Measurements from ENCODE around the gene VTI1A.

The VTI1A gene

DNA sequence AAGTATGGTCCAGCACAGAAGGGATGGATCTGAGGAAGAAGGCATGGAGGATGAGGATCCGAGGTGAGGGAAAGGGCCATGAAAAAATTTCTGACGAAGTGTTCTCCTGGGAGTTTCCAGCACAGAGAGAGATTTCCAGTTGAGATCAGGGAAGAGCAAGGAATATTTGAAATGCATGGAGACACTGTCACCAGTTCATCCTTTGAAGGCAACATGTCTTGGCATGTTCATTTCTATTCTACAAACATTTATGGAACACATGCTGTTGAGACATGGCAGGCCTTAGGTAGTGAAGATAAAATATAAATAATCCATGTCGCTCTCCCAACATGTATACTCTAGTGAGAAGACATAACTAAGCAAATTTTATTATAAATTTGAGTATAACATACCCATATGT lies 269.1 kb downstream of the VTI1A start:
- TF ChIP-seq, protein P1, sequence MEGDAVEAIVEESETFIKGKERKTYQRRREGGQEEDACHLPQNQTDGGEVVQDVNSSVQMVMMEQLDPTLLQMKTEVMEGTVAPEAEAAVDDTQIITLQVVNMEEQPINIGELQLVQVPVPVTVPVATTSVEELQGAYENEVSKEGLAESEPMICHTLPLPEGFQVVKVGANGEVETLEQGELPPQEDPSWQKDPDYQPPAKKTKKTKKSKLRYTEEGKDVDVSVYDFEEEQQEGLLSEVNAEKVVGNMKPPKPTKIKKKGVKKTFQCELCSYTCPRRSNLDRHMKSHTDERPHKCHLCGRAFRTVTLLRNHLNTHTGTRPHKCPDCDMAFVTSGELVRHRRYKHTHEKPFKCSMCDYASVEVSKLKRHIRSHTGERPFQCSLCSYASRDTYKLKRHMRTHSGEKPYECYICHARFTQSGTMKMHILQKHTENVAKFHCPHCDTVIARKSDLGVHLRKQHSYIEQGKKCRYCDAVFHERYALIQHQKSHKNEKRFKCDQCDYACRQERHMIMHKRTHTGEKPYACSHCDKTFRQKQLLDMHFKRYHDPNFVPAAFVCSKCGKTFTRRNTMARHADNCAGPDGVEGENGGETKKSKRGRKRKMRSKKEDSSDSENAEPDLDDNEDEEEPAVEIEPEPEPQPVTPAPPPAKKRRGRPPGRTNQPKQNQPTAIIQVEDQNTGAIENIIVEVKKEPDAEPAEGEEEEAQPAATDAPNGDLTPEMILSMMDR (IDR thresholded peaks at IDR 0.05; ENCODE audit: control insufficient read depth, insufficient read depth, low read depth, low read length, missing control alignments), result no peak
- no peak overlapping the region for H3K4me3 ChIP-seq (ENCODE audit: control insufficient read depth, low read depth, low read length)
- no peak for DNase-seq (ENCODE audit: low read depth)

- TF ChIP-seq, protein P1 (IDR thresholded peaks at IDR 0.05; ENCODE audit: control insufficient read depth, insufficient read depth, low read depth, low read length, missing control alignments), result no peak
- DNase-seq (ENCODE audit: low read depth), result no peak
- no peak overlapping the region for H3K4me3 ChIP-seq (ENCODE audit: control insufficient read depth, low read depth, low read length)
Observed at GRCh38 chr10:112716924-112717413, 270.0 kb downstream of the VTI1A start.

- no peak overlapping the region for H3K4me3 ChIP-seq (ENCODE audit: control insufficient read depth, low read depth, low read length)
- DNase-seq (ENCODE audit: low read depth), result no peak
- TF ChIP-seq, protein P1 (IDR thresholded peaks at IDR 0.05; ENCODE audit: control insufficient read depth, insufficient read depth, low read depth, low read length, missing control alignments), result no peak
Observed at GRCh38 chr10:112720178-112720577, 273.2 kb downstream of the VTI1A start.

- no peak for DNase-seq (ENCODE audit: low read depth)
- H3K4me3 ChIP-seq (ENCODE audit: control insufficient read depth, low read depth, low read length), result no peak overlapping the region
- TF ChIP-seq, protein P1 (IDR thresholded peaks at IDR 0.05; ENCODE audit: control insufficient read depth, insufficient read depth, low read depth, low read length, missing control alignments), result peak; percentile 71
Observed at GRCh38 chr10:112721080-112721698, 274.2 kb downstream of the VTI1A start.

- H3K4me3 ChIP-seq (ENCODE audit: control insufficient read depth, low read depth, low read length), result no peak overlapping the region
- no peak for DNase-seq (ENCODE audit: low read depth)
- TF ChIP-seq, protein P1 (IDR thresholded peaks at IDR 0.05; ENCODE audit: control insufficient read depth, insufficient read depth, low read depth, low read length, missing control alignments), result no peak
Observed at GRCh38 chr10:112722758-112723157, 275.7 kb downstream of the VTI1A start.

- no peak for DNase-seq (ENCODE audit: low read depth)
- no peak overlapping the region for H3K4me3 ChIP-seq (ENCODE audit: control insufficient read depth, low read depth, low read length)
- TF ChIP-seq, protein P1 (IDR thresholded peaks at IDR 0.05; ENCODE audit: control insufficient read depth, insufficient read depth, low read depth, low read length, missing control alignments), result no peak
Observed at GRCh38 chr10:112723876-112724275, 276.9 kb downstream of the VTI1A start.
